ENCODE measurements around the gene ZNF3.
"Not testable (repeated sequence)": the region's sequence is repeated elsewhere in the genome, so short reads cannot be mapped to it uniquely, and the experiment has no call there.

Gene ZNF3

GRCh38 chr7:100081535-100082102 lies at the start of gene ZNF3:
ZNF3 (minus strand) TSS chr7:100081723; CDS start chr7:100077357, 4,366 bp downstream.
- DNase-seq = peak; percentile 94 to 97

GRCh38 chr7:100130608-100131453 lies 49.3 kb upstream of the ZNF3 start:
- peak in 1 of 2 experiments; percentile 4 for DNase-seq

- not testable (repeated sequence) for DNase-seq
These were observed 48.7 kb upstream of the ZNF3 start for GRCh38 chr7:100130220-100130607.

- DNase-seq = no peak
These were observed 47.1 kb upstream of the ZNF3 start for GRCh38 chr7:100128637-100128963.

- peak in 1 of 2 experiments; percentile 3 for DNase-seq
These were observed 46.5 kb upstream of the ZNF3 start for GRCh38 chr7:100127866-100128636.

- DNase-seq = peak; percentile 37 to 65
These were observed 45.7 kb upstream of the ZNF3 start, which contains the start of gene MBLAC1 for GRCh38 chr7:100126931-100127865. MBLAC1 (plus strand) TSS chr7:100126967; CDS start chr7:100127396, 429 bp downstream.

- peak in 1 of 2 experiments; percentile 51 for DNase-seq
These were observed 44.9 kb upstream of the ZNF3 start for GRCh38 chr7:100126239-100126930.

- no peak for DNase-seq
These were observed 43.0 kb upstream of the ZNF3 start for GRCh38 chr7:100124301-100125230.

GRCh38 chr7:100122568-100122967 lies 41.0 kb upstream of the ZNF3 start:
- DNase-seq = no peak

- no peak for DNase-seq
These were observed 40.5 kb upstream of the ZNF3 start for GRCh38 chr7:100122067-100122466.

- DNase-seq = no peak
These were observed 39.2 kb upstream of the ZNF3 start for GRCh38 chr7:100120733-100121036.

GRCh38 chr7:100119970-100120732 lies 38.6 kb upstream of the ZNF3 start:
- DNase-seq = peak in 1 of 2 experiments; percentile 81

GRCh38 chr7:100119072-100119969 lies 37.8 kb upstream of the ZNF3 start, which contains the start of the genes CNPY4 and TAF6:
CNPY4 (plus strand) TSS chr7:100119634; CDS start chr7:100119745, 111 bp downstream.
TAF6 (minus strand) TSS chr7:100119358; CDS start chr7:100114209, 5,149 bp downstream.
- DNase-seq = peak; percentile 35 to 92

GRCh38 chr7:100118388-100119071 lies 37.0 kb upstream of the ZNF3 start:
- DNase-seq = no peak

GRCh38 chr7:100115026-100115425 lies 33.5 kb upstream of the ZNF3 start:
- DNase-seq = no peak

- no peak for DNase-seq
These were observed 30.4 kb upstream of the ZNF3 start for GRCh38 chr7:100111914-100112313.

GRCh38 chr7:100111156-100111555 lies 29.6 kb upstream of the ZNF3 start:
- no peak for DNase-seq

All from cerebellar nuclear complex (tissue), 1 donor.